ENCODE results near the gene BRME1. TPM values are rescaled to one million over a fixed set of nuclear protein-coding genes. Genes with fewer than 3 reads are reported as not detected.
A peak's percentile ranks its signal among the peaks of the same experiment; 100 is the strongest.

Gene BRME1
- polyA plus RNA-seq, 2 of the 4 experiments (the other 2 are of a cell fraction) = 0.12 to 1.2 TPM

GRCh38 chr19:13834244-13835069 is 71.5 kb downstream of the BRME1 start:
- ChIA-PET POLR2A (interaction anchor here (0.6 to 3.6 kb wide), 8 partner anchors 10 to 39 kb away, joined by 3 to 37 read pairs (median 5); partner anchors contain the start of gene ZSWIM4), CTCF (interaction anchor here (0.5 to 10.7 kb wide), 6 partner anchors 22 to 50 kb away, joined by 3 to 271 read pairs (median 4); no protein-coding TSS in a partner anchor)
- FAIRE-seq (no peak), ATAC-seq (peak; percentile 5 to 21), DNase-seq (ENCODE audit: low read depth in 1 of 2, low spot score in 1 of 2) (peak; percentile 55 to 87)
- Histone ChIP-seq H3K4me1 (peaks cover 58% of the 10 kb centered on the region), H3K4me3 (0 out of 3 replicates have a peak overlapping the region, but pooled peaks have one; percentile 6), H3K4me2 (peak overlapping the region; percentile 100), H3K27ac (peak overlapping the region; percentile 100), H3K9me3 (no peaks in the 10 kb centered on the region)
- TF ChIP-seq HEYL (CRISPR knock-in tag; IDR thresholded peaks at IDR 0.05) (no peak), BHLHE40 (IDR thresholded peaks at IDR 0.05; ENCODE audit: low read depth, low read length) (no peak), ATOH8 (CRISPR knock-in tag; IDR thresholded peaks at IDR 0.05; ENCODE audit: low read depth) (no peak), CEBPB (IDR thresholded peaks at IDR 0.05) (no peak), MAX (IDR thresholded peaks at IDR 0.05) (peak; percentile 28; the same call in 1 of the 2 replicates), EHMT2 (IDR thresholded peaks at IDR 0.05; ENCODE audit: low read depth) (no peak), HOXB13 (CRISPR knock-in tag; IDR thresholded peaks at IDR 0.05; ENCODE audit: low read depth) (no peak), CBX8 (IDR thresholded peaks at IDR 0.05) (no peak), HOXA7 (CRISPR knock-in tag; IDR thresholded peaks at IDR 0.05) (peak; percentile 86; the same call in 1 of the 2 replicates), POLR2AphosphoS2 (conservative IDR thresholded peaks at IDR 0.05; ENCODE audit: low read length) (0 out of 2 replicates have a peak, but pooled peaks have one; percentile 36), EP300 (IDR thresholded peaks at IDR 0.05) (no peak), RCOR1 (IDR thresholded peaks at IDR 0.05; ENCODE audit: low read depth, low read length) (no peak), ESRRA (IDR thresholded peaks at IDR 0.05; ENCODE audit: borderline replicate concordance, low read length) (peak; percentile 72; the same call in 1 of the 2 replicates)
- 16% methylated on average over 11 of the region's 14 CpGs for WGBS (ENCODE audit: missing lambda C conversion rate)

GRCh38 chr19:13833330-13834243 is 72.3 kb downstream of the BRME1 start:
- ATAC-seq = peak; percentile 44
- no peaks in the 10 kb centered on the region for H3K9me3 ChIP-seq
- DNase-seq (ENCODE audit: low read depth in 1 of 2, low spot score in 1 of 2) = peak; percentile 62 to 91
- FAIRE-seq = no peak
- CTCF ChIA-PET = interaction anchor here (0.5 to 10.7 kb wide), 7 partner anchors 23 to 70 kb away, joined by 3 to 271 read pairs (median 4); no protein-coding TSS in a partner anchor
- 0 out of 3 replicates have a peak overlapping the region, but pooled peaks have one; percentile 6 for H3K4me3 ChIP-seq
- WGBS (ENCODE audit: missing lambda C conversion rate) = 6% methylated on average over 27 of the region's 59 CpGs
- POLR2A ChIA-PET = interaction anchor here (0.9 to 3.6 kb wide), 6 partner anchors 11 to 29 kb away, joined by 3 to 37 read pairs (median 5); no protein-coding TSS in a partner anchor
- peak overlapping the region; percentile 100 for H3K27ac ChIP-seq
- peak overlapping the region; percentile 100 for H3K4me2 ChIP-seq
- H3K4me1 ChIP-seq = peaks cover 55% of the 10 kb centered on the region
- TF ChIP-seq MAZ (IDR thresholded peaks at IDR 0.05; ENCODE audit: borderline replicate concordance, low read depth, low read length) (peak; percentile 12; the same call in 1 of the 2 replicates), GATA3 (IDR thresholded peaks at IDR 0.05; ENCODE audit: borderline replicate concordance) (peak; percentile 56; the same call in 1 of the 2 replicates), RARB (CRISPR knock-in tag; IDR thresholded peaks at IDR 0.05) (peak; percentile 93), MYC (IDR thresholded peaks at IDR 0.05; ENCODE audit: borderline replicate concordance, low read length) (peak; percentile 38; the same call in 1 of the 2 replicates), SMC3 (IDR thresholded peaks at IDR 0.05) (no peak; the same call in 2 of the 3 replicates), ZC3H11A (IDR thresholded peaks at IDR 0.05) (no peak), FOSL2 (IDR thresholded peaks at IDR 0.05) (no peak), FOSL2 (CRISPR knock-in tag; IDR thresholded peaks at IDR 0.05) (peak; percentile 58; the same call in 1 of the 2 replicates), TP53 (CRISPR knock-in tag; IDR thresholded peaks at IDR 0.05) (peak; percentile 96), POLR2AphosphoS2 (conservative IDR thresholded peaks at IDR 0.05; ENCODE audit: low read length) (peak; percentile 98), CHD2 (IDR thresholded peaks at IDR 0.05; ENCODE audit: low read length, partially characterized antibody) (peak; percentile 37), CEBPB (IDR thresholded peaks at IDR 0.05) (peak in 1 of 2 experiments; percentile 79; a peak in 2 of 4 replicates), HOXB5 (CRISPR knock-in tag; IDR thresholded peaks at IDR 0.05) (peak; percentile 78), RAD21 (conservative IDR thresholded peaks at IDR 0.05 in 1 of 2, IDR thresholded peaks at IDR 0.05 in 1 of 2) (peak; percentile 20 to 31; a peak in 2 of 5 replicates), ZSCAN20 (CRISPR knock-in tag; IDR thresholded peaks at IDR 0.05) (no peak; the same call in 1 of the 2 replicates), HDAC2 (IDR thresholded peaks at IDR 0.05) (no peak), TFCP2L1 (CRISPR knock-in tag; IDR thresholded peaks at IDR 0.05) (peak; percentile 99), REST (IDR thresholded peaks at IDR 0.05) (peak; percentile 11; the same call in 1 of the 2 replicates), HES2 (IDR thresholded peaks at IDR 0.05) (no peak)

All from A549 (cell line).